Skin of body (tissue), 2 donors: ENCODE results near the gene CMTR1. TPM values are rescaled to one million over a fixed set of nuclear protein-coding genes. Genes with fewer than 3 reads are reported as not detected.
"Not testable (repeated sequence)": the region's sequence is repeated elsewhere in the genome, so short reads cannot be mapped to it uniquely, and the experiment has no call there.

Experiments
- DNase-seq: peaks from one replicate; lab custom pipeline; 2025; lab: John Stamatoyannopoulos, UW
- total RNA-seq: library from RNA; depleted of rRNA; stranded (reverse); fragments of >200 nt; gene quantifications from one replicate; pipeline ENCODE4 v1.2.3, GENCODE V29; 2014

CMTR1 gene
- total RNA-seq: 24.2 TPM

- DNase-seq: peak; percentile 74
Observed at GRCh38 chr6:37432916-37433656, at the start of gene CMTR1. Gene CMTR1 (plus strand): TSS chr6:37433221. CDS start chr6:37435630, 2,409 bp downstream.

- DNase-seq: no peak
Observed at GRCh38 chr6:37388578-37388977, 44.4 kb upstream of the CMTR1 start.

- DNase-seq: no peak
Observed at GRCh38 chr6:37389857-37390256, 43.2 kb upstream of the CMTR1 start.

- no peak for DNase-seq
Observed at GRCh38 chr6:37391120-37391519, 41.9 kb upstream of the CMTR1 start.

GRCh38 chr6:37392821-37393220 lies 40.2 kb upstream of the CMTR1 start:
- no peak for DNase-seq

GRCh38 chr6:37393381-37393929 lies 39.6 kb upstream of the CMTR1 start:
- DNase-seq: no peak

- no peak for DNase-seq
Observed at GRCh38 chr6:37396571-37397180, 36.3 kb upstream of the CMTR1 start.

- no peak for DNase-seq
Observed at GRCh38 chr6:37399131-37399530, 33.9 kb upstream of the CMTR1 start.

GRCh38 chr6:37399795-37400490 lies 33.1 kb upstream of the CMTR1 start:
- DNase-seq: no peak

GRCh38 chr6:37401658-37402057 lies 31.4 kb upstream of the CMTR1 start:
- not testable (repeated sequence) for DNase-seq

- no peak for DNase-seq
Observed at GRCh38 chr6:37406726-37407341, 26.2 kb upstream of the CMTR1 start.

GRCh38 chr6:37407948-37408347 lies 25.1 kb upstream of the CMTR1 start:
- no peak for DNase-seq

- DNase-seq: no peak
Observed at GRCh38 chr6:37409501-37409900, 23.5 kb upstream of the CMTR1 start.

GRCh38 chr6:37417393-37417792 lies 15.6 kb upstream of the CMTR1 start:
- DNase-seq: no peak

- no peak for DNase-seq
Observed at GRCh38 chr6:37418722-37419121, 14.3 kb upstream of the CMTR1 start.

- no peak for DNase-seq
Observed at GRCh38 chr6:37426058-37426944, 6.7 kb upstream of the CMTR1 start.

GRCh38 chr6:37426945-37427510 lies 6.0 kb upstream of the CMTR1 start:
- DNase-seq: no peak

- no peak for DNase-seq
Observed at GRCh38 chr6:37429352-37429750, 3.7 kb upstream of the CMTR1 start.

GRCh38 chr6:37432590-37432915 lies 468 bp upstream of the CMTR1 start:
- no peak for DNase-seq

GRCh38 chr6:37433657-37434271 lies 743 bp downstream of the CMTR1 start:
- no peak for DNase-seq
